ENCODE results near the gene MAP3K6.

Gene MAP3K6

GRCh38 chr1:27333717-27334279 is 33.0 kb downstream of the MAP3K6 start:
- no peak for DNase-seq

DNA sequence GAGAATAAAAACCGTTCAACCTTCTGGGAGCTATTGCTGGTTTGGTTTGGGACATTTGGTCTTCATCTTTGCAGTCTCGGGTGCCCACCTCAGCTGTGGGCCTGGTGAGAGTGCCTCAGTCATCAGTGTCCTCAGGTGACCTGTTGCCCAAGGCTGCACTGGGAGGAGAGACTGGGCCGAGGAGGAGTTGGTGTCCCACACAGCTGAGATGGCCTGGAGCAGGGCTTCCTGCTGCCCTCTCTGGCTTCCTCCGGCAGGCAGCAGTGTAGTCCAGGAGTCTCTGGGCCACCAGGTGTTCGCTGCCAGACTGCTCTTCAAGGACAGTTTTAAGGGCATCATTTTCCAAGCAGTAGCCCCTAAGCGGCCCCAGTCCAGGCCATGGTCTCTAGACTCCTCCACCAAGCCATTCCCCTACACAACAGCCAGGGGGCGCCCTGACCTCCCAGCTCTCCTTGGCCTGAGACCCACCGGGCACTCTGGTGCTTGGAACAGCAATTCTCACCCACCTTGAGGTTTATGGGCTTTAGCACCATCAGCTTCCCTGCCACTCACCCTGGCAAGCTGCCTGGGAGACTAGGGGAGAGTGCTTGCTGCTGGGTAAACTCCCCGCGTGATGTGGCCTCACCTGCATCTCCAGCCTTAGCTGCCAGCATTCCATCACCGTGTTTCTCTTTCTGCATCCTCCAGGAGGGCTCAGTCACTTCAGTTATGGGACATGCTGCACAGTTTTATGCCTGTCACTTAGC is 34.1 kb downstream of the MAP3K6 start:
- DNase-seq = peak; percentile 51 to 69

GRCh38 chr1:27331922-27332321 is 34.8 kb downstream of the MAP3K6 start:
- no peak for DNase-seq

GRCh38 chr1:27331426-27331825 is 35.3 kb downstream of the MAP3K6 start:
- DNase-seq = no peak

DNA sequence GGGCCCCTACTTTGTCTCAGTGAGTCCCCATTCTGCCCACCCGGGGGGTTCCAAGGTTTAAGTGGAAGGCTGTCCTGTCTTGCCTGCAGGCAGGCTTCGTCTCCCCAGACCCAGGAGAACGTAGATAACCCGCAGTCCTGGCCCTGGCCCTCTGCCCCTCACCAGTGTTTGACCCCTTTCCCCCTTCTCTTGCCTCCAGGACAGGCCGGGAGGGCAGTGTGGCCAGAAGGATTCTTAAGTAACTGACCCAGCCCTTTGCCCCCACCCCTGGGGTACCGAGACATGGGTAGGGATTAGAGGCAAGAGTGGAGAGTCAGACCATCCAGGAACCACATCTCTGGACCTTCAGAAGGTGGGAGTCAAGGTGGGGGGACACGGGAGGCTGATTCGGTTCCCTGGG is 36.0 kb downstream of the MAP3K6 start:
- DNase-seq = no peak

GRCh38 chr1:27327964-27328363 is 38.8 kb downstream of the MAP3K6 start:
- no peak for DNase-seq

DNA sequence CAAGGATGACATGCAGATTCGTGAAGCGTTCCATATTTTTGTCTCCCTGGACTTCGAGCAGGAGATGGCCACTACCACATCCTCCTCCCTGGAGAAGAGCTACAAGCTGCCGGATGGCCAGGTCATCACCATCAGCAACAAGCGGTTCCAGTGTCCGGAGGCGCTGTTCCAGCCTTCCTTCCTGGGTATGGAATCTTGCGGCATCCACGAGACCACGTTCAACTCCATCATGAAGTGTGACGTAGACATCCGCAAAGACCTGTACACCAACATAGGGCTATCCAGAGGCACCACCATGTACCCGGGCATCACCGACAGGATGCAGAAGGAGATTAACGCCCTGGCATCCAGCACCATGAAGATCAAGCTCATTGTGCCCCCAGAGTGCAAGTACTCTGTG is 41.5 kb downstream of the MAP3K6 start:
- DNase-seq = no peak

DNA sequence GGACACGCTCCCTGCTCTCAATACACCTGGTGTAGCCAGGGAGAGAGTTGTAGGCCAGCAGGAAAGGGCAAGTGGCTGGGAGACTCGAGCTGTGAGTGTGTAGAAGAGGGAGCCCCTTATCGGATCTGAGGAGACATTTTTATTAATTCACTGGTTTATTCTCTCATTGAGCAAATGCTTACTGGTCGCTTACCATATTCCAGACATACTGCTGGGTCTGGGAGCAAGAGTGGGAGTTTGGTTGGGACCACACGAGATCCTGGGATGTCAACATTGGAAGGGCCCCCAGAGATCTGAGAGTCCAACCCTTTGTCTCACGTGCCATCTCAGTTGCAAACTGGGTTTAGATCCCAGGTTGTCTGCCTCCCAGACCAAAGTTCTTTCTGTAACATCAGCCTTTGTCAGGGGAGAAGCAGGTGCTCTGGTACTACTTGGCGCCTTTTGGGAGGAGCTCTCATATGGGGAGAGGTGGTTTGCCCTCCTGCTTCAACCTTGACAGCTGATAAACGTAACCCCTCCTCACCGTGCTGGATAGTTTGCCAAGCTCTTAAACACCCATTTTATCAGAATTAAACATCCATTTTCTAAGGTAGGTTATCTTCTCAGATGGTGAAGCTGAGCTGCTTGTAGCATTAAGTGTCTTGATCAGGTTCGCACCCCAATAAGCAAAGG is 44.1 kb downstream of the MAP3K6 start:
- no peak for DNase-seq

DNA sequence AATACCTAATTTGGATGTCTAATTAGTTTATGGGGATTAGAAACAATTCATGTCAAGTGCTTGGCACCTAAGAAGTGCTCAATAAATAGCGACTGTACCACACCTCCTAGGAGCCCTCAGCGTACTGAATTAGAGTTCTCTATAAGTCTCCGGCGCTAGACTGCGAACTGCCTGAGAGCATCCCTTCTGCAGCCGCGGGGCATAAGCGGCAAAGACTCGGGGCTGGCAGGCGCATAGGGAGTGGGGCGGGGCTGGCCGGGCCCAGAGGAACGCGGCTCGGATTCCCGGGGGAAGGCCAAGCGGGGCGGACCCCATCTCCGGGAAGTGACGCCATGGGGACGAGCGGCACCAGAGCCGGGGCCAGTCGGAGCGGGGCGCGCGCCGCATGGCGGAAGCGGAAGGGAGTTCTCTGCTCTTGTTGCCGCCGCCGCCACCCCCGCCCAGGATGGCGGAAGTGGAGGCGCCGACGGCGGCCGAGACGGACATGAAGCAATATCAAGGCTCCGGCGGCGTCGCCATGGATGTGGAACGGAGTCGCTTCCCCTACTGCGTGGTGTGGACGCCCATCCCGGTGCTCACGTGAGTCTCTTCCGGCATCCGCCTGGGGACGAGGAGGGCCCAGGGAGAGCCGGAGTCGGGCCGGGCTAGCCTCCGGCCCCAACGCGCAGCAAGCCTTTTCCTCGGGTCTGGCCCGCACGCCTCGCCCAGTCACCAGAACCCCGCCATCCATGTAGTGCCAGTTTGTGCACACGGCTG is 44.8 kb downstream of the MAP3K6 start, which contains the start of gene TMEM222:
Gene TMEM222, plus strand, starts transcription at position 351 of the 756 bp plus-strand sequence. Its CDS starts 35 bp downstream, at position 386.
- DNase-seq = peak; percentile 96 to 97

- DNase-seq = no peak
These were observed 48.2 kb downstream of the MAP3K6 start for GRCh38 chr1:27318596-27318995.

DNA sequence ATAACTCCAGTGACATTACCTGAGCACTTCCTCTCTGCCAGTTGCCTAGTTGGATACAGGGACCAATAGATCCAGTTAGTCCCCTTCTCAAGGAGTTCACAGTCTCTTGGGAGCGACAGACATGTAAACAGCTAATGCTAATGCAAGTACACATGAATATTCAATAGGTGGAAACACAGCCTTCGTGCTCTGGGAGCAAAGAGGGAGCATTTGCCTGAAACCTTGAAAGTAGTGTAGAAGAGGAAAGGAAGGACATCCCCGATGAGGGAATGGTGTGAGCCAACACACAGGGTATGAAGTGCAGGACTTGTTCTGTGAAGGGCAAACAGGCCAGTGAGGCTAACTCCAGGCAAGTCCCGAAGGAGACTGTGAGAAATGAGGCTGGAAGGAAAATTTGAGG is 48.6 kb downstream of the MAP3K6 start:
- no peak for DNase-seq

DNA sequence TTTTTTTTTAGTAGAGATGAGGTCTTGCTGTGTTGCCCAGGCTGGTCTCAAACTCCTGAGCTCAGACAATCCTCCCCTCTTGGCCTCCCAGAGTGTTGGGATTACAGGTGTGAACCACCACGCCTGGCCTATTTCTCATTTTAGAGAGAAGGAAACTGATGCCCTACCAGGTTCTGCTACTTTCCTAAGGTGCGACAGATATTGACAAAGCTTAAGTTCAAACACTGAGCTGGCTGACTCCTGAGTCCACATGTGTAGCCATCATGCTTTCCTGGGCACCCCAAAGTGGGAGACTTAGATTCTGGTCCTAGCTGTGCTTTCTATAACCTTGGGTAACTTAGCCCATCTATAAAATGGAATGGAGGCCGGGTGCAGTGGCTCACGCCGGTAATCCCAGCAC is 49.9 kb downstream of the MAP3K6 start:
- DNase-seq = no peak

- no peak for DNase-seq
These were observed 52.0 kb downstream of the MAP3K6 start for GRCh38 chr1:27314737-27315136.

- DNase-seq = no peak
These were observed 52.6 kb downstream of the MAP3K6 start for GRCh38 chr1:27314169-27314568.

GRCh38 chr1:27307874-27308598 is 58.7 kb downstream of the MAP3K6 start:
- no peak for DNase-seq

GRCh38 chr1:27306892-27307761 is 59.6 kb downstream of the MAP3K6 start:
- no peak for DNase-seq

- no peak for DNase-seq
These were observed 60.7 kb downstream of the MAP3K6 start for GRCh38 chr1:27306071-27306470.

Data from CD4-positive, alpha-beta T cell treated with Interferon alpha-2 for 1 hour (primary cell).